NCI-H510A (cell line): ENCODE measurements around the gene SYNGR3.

ENCODE experiments used
- DNase-seq: peaks from one replicate; lab custom pipeline; 2025; lab: John Stamatoyannopoulos, UW

Gene SYNGR3

GRCh38 chr16:1992704-1993317 is 3.0 kb downstream of the SYNGR3 start:
- DNase-seq = no peak

- no peak for DNase-seq
Observed at GRCh38 chr16:1993731-1994131, 4.0 kb downstream of the SYNGR3 start.

GRCh38 chr16:1997494-1998359 is 8.0 kb downstream of the SYNGR3 start:
- no peak for DNase-seq

DNA sequence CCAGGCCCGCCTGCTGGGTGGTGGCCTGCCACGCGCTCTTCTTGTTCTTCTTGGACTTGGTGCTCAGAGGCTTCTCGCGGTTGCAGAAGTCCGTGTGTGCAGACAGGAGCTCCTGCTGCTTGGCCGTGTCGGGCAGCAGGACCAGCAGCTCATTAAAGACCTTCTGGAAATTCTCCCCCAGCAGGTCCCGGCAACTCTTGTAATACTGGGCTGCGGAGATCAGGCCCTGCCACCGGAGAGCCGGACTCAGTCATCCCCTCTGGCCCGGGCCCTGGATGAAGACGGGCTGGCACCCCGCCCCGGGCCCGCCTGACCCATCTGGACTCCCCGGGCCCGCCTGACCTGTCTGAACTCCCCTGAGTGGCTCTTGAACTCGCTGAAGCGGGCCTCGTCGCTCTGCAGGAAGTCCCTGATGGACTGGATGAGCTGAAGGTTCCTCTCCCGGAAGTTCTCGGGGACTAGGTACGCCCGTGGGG is 8.6 kb downstream of the SYNGR3 start:
- no peak for DNase-seq

DNA sequence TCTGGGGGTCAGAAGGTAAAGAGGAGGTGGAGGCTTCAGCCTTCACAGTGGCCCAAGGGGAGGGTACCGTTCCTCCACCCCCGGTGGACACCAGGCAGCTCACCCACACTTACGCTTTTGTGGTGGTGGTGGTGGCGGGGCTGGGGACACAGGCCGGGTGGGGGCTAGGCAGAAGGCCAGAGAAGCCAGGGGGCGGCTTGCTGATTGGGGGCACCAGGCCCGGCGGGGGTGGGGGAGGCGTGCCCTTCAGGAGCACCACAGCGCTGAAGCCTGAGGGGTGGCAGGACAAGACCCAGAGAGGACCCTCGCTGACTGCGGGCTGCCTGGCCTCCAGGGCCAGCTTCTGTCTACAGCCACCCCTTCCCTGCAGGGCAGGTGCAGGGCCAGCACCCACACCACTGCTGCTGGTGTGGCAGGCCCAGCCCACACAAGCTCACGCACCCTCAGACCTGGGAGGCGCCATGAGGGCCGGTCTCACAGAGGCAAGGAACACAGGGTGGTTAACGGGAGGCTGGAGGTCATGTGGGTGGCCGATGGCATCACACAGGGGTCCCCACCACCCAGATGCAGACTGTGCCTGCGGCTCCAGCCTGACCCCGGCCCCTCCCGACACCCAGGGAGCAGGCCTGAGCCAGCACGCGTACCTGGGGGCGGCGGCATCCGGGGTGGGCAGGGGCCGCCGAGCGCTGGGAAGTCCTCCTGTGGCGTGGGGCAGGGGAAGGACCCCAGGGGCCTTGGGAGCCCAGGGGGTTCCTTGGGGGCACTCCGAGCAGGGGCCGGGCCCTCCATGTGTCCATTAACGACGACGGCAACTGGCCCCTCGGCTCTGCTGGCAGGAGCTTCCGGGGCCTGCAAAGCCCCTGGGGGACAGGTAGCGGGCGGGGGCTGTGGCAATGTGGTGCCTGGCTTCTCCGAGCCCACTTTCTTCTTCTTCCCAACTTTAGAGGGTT is 9.4 kb downstream of the SYNGR3 start:
- DNase-seq = no peak

- DNase-seq = no peak
Observed at GRCh38 chr16:1999866-2000514, 10.2 kb downstream of the SYNGR3 start.

DNA sequence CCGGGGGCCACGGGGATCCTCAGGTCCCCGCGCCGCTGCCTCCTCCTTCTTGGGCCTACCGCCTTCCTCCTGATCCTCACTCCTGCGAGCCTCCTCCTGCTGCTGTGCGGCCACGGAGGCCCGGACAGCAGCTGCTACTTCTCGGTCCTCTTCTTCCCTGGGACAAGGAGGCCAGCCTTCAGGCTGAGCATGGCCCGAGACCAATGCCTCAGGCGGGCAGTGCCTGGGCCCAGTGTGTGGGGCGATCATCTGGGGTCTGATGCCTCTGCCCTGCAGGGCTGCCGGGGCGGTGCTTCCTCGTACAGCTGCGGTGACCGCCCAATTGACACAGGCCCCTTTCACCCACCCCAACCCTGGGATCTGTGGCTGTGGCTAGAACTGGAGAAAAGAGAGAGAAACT is 11.3 kb downstream of the SYNGR3 start:
- DNase-seq = no peak

DNA sequence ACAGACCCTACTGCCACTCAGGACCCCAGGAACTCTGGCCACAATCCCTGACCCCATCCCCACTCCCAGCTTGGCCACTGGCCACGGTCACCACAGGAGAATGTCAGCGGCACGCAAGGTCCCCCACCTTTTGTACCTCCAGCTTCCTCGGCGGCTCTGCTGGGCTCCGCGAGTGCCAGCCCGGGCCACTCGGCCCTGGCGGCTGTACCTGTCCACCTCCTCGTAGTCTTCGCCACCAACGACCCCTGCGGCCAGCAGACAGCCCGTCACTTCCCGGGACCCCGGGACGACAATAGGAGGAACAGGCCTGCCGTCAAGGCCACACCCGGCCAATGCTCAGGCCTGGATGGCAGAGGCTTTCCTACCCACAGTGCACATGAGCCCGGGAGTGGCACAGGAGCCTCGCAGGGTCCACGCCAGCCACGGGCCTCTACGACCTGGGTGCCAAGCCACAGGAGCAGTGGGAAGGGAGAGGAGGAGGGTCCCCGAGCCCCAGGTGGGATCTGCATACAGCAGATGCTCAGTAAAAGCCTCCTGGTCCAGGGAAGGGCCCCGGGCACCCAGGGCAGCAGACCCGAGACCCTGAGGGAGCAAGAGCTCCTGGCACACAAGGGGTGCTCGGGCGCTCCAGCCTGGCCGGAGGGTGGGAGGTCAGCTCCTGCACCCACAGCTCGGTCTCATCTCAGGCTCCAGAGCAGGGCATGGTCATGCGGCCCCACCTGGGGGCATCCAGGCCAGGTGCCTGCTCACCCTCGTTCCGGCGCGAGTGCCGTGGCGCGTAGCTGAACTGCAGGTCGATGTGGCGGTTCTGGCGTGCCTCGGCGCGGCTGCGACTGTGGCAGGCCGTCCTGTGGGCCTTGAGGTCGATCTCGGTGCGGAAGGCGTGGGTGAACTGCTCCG is 11.9 kb downstream of the SYNGR3 start:
- DNase-seq = no peak

GRCh38 chr16:2002406-2003230 is 12.8 kb downstream of the SYNGR3 start:
- DNase-seq = no peak

DNA sequence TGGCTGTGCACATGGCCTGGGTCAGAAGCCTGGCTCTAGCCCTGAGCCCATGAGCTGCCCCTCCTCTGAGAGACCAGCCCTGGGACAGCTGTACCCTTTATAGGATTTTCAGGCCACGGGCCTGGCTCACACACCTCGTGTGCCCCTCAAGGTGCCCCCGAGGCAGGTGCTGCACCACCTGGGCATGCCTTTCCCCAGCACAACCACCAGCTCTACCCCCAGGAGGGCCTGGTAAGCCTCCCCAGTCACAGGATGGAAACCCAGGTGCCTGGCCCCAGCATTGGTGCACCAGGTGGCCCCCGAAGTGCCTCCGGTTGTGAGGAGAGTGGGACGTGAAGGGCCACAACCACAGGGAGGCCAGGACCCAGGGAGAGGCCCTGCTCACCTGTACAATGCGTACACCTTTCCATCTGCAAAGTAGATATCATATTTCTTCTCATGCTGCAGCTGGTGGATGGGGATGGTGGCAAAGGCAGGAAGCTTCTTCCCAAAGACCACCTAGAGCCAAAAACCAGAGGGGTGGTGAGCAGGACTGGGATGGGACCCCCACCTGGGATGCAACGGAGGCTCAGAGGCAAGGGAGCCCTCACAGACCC is 13.6 kb downstream of the SYNGR3 start:
- DNase-seq = no peak

- peak; percentile 86 for DNase-seq
Observed at GRCh38 chr16:2003827-2004641, 14.3 kb downstream of the SYNGR3 start.

- DNase-seq = no peak
Observed at GRCh38 chr16:2004795-2005517, 15.2 kb downstream of the SYNGR3 start.

DNA sequence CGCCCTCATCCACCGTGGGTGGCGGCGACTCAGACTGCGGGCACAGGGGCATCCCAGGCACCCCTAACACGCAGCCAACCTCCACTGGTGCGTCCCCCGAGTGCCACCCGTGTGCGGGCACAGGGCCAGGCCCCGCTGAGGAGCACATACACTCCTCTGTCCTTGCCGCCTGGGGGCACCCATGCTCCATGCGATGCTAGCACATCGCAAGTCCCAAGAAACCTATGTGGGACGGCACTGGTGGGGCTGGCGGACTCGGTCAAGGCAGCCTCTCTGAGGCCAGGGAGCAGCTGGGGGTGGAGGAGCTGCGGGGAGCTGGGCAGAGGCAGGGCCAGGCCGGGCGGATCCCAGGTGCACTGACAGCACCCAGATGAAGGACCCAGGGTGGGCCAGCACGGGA is 15.9 kb downstream of the SYNGR3 start:
- DNase-seq = no peak

DNA sequence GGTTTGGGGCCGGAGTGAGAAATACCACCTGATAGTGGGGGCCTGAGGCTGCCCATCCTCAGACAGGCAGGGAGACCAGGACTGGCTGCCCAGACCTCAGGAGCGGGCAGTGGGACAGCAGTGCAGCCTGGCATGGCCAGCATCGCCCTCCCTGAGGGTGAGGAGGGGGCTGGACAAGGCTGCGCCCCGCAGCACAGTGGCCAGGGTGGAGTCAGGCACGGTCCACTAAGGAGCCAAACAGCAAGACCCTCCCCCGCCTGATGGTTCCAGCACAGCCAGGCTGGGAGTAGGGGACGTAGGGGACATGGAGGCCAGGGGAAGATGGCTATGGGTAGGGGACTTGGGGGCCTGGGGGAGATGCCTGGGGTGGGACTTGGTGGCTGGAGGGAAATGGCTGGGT is 16.5 kb downstream of the SYNGR3 start:
- no peak for DNase-seq

- no peak for DNase-seq
Observed at GRCh38 chr16:2007081-2007836, 17.5 kb downstream of the SYNGR3 start.

GRCh38 chr16:2008009-2008526 is 18.3 kb downstream of the SYNGR3 start:
- no peak for DNase-seq

GRCh38 chr16:2008631-2009163 is 18.9 kb downstream of the SYNGR3 start:
- DNase-seq = no peak
